Activated CD8-positive, alpha-beta memory T cell treated with anti-CD3 and anti-CD28 coated beads, Interleukin-2, amount 50 U/mL, for 24 hours (primary cell): ENCODE data around the gene PPP1R9A.

Source experiments
- DNase-seq: peaks from one replicate; pipeline ENCODE4 v3.0.0-alpha.2; 2020; ENCODE audit errors: extremely low read depth

The PPP1R9A gene

DNA sequence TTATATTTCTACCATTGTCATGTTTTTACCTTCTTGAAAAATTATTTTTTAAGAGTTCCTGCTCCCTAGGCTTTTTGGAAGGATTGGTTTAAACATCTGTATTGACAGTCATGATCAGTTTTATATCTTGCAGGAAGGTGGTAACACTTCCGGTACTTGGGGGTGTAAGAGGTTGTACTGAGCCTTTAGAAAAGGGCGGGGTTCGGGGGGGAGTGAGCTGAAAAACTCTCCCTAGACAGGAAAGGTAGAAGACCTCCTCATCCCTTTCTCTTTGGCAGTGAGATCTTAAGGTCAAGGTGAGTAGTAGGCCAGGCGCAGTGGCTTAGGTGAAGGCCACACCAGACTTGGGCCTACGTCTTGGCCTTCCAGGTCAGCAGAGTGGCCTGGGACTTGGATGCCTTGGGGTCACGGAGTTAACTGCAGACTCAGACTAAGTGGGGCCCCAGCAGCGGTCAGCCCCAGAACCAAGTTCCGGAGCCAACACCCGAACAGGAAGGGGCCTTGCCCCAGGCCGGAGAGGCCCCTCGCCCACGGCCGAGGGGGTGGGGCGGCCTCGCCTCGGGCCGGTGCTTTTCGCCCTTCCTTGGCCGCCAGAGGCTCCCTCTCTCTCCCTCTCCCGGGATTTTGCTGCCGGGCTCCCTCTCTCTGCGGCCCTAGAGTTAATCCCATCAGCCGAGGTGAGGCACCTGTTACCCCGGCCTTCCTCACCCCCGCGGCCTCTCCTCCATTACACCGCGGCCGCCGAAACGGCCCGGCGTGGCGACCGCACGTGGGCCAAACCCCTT lies at the start of gene PPP1R9A:
PPP1R9A (plus strand) TSS at position 569 of the 785 bp plus-strand sequence. CDS start 2,520 bp downstream, outside the sequence.
- DNase-seq, result no peak

DNA sequence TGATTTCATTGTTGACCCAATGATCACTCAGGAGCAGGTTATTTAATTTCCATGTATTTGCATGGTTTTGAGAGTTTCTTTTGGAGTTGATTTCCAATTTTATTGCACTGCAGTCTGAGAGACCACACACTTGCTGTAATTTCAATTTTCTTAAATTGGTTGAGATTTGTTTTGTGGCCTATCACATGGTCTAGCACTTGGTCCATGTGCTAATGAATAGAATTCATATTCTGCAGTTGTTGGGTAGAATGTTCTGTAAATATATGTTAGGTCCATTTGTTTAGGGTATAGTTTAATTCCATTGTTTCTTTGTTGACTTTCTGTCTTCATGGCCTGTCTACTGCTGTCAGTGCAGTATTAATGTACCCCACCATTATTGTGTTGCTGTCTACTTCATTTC lies 36.3 kb upstream of the PPP1R9A start:
- DNase-seq, result no peak

DNA sequence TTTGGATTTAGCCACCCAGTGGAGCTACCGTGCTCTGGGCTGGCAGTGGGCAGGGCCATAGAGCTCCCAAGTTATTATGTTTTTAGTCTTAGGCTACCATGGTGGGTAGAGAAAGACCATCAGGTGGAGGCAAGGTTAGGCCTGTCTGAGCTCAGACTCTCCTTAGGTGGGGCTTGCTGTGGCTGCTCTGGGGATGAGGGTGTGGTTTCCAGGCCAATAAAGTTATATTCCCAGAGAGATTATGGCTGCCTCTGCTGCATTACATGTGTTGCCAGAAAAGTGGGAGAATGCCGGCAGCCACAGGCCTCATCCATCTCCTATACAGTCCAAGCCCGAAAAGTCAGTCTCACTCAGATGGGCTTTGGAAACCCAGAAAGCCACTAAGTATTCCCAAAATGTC lies 34.2 kb upstream of the PPP1R9A start:
- no peak for DNase-seq

DNA sequence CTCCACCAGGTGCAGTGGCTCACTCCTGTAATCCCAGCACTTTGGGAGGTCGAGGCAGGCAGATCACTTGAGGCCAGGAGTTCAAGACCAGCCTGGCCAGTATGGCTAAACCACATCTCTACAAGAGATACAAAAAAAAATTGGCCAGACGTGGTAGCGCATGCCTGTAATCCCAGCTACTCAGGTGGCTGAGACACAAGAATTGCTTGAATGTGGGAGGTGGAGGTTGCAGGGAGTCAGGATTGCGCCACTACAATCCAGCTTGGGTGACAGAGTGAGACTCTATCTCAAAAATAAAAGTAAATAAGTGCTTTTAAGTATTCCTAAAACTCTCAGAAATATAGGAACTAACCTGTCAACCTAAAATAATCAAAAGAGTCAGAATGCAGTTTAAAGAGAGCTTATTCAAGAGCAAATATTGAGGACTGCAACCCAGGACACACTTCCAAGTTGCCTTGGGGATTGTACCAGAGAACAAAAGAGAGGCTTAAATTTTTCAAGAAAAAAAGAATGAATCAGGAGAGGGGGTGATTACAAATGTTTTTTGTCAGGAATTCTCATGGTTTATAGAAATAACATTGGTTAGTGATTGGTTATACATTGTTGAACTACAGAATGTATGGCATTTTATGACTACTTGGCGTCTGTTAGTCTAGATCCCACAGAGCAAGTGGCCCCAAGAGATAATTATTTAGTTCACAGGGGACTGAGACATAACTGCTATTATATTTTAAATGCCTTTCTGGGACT lies 33.2 kb upstream of the PPP1R9A start:
- DNase-seq, result no peak

DNA sequence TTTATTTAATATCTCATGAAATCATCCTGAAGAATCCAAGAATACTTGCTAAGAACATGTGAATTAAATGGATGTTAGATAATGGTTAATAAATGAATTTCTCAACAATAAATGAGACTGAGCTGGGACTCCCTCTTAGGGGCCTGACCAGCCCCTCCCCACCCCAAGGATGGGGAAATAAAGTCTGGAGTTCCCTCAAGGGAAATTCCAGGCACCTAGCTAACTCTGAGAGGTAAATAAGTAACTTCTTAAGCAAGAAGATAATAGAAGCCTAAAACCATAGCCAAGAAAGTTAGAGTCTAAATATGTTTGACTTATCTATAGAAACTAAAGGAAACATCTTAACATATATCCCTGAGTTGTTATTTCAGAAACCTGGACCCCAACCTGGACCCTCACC lies 32.2 kb upstream of the PPP1R9A start:
- no peak for DNase-seq

DNA sequence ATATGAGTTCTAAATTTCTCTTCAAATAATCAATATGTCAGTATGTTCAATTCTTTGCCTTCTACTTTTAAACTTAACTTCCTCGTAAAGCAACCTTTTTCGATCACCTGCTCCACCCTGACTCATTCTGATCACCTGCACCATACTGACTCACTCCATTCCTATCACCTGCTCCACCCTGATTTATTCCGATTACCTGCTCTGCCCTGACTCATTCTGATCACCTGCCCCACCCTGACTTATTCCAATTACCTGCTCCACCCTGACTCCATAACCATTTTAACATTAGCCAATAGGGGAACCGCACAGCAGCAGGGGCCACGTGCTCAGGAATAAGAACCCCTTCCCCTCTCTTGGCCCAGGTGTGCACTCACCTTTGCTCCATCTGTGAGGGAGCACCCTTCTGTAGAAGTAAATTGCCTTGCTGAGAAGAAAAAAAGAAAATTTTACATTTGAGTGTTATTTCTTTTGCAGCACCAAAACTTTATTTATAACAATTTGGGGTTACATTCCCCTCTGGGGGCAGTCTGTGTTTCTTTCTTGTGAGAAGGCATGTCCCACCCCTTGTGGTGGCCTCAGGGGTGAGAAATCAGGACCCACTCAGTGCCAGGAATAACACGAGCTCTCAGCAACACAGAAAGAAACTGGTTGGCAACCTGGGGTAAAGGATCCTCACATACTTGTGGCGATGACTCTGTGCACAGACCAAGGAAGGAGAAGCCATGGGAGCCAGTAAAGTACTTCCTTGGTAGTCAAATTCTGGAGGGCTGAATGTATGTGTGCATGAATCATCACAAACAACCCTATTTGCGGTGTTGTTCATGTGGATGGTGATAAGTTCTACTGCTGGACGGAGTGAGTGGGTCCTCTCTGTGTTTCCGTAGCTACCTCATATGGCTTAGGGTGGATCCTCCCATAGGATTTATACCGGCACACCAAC lies 29.4 kb upstream of the PPP1R9A start:
- DNase-seq, result no peak

DNA sequence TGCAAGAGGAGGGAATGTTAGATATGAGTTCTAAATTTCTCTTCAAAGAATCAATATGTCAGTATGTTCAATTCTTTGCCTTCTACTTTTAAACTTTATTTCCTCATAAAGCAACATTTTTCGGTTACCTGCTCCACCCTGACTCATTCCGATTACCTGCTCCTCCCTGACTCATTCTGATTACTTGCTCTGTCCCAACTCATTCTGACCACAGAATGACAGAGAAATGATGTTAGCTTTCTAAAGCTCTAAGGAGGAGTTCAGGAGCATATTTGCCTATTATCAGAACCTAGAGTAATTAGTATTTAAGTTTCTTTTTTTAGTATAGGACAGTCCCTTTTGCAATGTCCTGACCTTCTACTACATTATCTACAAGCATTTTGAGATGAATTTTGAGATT lies 24.5 kb upstream of the PPP1R9A start:
- DNase-seq, result no peak

DNA sequence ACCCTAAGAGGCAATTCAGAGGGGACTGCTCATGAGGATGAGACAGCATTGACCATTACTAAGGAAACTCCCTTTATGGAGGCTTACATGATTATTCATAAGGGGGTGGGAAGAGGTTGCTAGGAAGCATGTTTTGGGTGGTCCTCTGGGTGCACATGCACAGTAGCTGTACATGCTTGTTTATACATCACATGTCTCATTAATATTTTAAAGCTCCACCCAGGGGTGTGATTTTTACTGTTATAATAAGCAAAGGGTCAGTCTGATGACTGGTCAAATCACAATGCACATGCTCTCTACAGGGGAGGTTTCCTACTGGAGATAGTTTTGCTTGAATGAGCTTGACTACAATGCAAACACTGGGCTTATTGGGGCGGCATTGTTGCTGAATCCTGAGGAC lies 23.8 kb upstream of the PPP1R9A start:
- DNase-seq, result no peak

DNA sequence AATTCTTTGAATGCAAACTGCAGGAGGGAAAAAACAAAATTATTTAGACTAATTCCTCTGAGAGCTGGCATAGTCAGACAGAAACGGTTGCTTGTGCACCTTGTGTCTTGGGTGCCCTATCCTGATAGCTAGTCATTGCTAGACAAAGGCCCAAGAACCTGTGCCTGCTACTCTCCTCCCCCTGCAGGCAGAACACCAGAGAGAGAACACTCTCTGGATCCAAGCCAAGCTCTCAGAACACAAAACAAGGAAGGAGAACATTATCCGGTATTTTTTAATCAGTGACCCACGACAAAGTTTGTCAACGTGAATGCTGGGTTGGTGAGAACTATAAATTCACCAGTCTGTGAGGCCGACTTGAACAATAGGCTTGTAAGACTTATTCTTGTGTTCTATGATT lies 18.8 kb upstream of the PPP1R9A start:
- no peak for DNase-seq

DNA sequence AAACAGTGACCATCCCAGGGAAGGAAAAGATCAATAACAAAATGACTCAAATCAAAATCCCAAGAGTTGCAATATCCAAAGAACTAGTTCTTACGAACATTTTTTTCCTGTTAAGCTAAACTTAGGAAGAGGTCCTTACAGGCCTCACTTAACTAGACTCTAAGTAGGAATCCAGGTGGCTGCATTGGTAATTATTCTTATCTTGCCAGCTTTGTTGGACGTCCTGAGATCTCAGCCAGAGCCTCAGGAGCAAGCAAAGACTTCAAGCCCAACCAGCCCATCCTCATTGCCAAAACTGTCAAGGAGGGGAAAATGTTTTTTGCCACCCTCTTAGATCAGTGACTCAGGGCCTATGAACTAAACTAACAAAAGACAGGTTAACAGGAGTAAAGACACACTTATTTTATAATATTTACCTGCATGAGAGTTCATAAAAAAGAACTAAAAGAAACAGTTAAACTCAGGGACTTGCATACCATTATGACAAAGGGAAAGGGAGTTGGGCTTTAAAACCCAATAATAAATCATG lies 18.3 kb upstream of the PPP1R9A start:
- DNase-seq, result no peak

DNA sequence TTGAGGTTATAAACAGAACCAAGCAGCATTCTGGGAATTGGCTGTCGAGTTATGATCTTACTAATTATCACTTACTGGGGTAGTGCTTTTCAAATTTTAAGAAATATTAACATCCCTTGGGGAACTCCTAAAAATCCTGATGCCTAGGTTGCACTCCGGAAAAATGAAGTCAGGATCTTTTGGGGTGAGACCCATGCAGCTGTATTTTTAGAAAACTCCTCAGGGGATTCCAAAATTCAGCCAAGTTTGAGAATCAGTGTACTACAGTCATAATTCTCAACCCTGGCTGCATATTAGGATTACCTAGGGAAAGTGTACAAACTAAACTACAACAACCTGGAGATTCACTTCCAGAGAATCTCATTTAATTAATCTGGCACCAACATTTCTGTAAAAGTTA lies 17.2 kb upstream of the PPP1R9A start:
- DNase-seq, result no peak

DNA sequence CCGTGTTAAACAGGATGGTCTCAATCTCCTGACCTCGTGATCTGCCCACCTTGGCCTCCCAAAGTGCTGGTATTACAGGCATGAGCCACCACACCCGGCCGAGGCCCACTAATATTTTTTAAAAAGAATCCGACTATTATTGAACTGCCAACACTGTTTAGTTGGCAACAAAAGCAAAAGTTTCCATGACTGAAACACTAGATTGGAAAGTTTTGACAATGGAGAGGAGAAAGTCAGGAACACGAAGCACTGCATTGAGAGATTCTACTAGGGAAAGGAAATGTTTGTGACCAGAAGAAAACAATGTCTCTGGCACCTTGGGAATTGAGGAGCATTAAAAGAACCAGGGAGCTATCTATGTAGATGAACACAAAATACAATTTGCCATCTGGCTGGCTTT lies 13.7 kb upstream of the PPP1R9A start:
- no peak for DNase-seq

DNA sequence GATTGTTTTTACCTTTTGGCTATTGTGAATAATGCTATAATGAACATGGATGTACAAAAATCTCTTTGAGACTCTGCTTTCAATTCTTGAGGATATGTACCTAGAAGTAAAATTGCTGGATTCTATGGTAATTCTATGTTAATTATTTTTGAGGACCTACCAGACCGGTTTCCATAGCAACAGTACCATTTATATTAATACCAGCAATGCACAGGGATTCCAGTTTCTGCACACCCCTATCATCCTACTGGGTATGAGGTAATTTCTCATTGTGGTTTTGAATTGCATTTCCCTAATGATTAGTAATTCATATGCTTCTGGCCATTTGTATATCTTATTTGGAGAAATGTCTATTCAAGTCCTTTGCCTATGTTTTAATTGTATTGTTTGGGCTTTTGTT lies 9.9 kb upstream of the PPP1R9A start:
- DNase-seq, result no peak

DNA sequence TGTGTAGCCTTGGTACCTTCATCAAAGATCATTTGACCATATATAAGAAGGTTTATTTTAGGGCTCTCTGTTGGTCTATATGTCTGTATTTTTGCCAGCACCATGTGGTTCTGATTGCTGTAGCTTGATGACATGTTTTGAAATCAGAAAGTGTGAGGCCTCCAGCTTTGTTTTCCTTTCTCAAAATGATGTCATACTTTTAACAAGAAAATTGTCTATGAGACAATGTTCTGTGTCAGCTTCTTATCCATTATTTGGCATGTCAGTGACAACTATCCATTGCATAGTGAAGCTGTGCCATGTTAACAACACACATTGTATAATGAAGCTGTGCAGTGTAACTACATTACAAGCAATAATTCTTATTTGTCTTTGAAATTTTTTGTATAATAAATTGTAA lies 9.1 kb upstream of the PPP1R9A start:
- DNase-seq, result no peak

DNA sequence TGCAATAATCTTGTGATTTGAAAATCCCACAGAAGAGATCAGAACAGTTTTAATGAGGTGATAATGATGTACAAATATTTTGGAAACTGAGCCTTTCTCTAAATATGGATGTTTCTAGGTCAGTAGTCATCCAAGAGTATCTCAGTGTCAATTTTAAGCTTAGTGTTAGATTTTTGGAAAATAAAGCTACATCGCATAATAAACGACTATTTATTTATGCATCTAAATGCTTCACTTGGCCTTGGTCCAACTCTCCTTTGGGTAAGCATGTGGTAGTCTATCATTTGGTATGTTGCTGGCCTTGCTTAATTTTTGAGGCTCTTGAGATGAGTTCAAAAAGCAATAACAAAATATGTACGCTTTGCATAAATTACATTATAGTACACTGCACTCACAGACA lies 5.4 kb upstream of the PPP1R9A start:
- DNase-seq, result no peak

DNA sequence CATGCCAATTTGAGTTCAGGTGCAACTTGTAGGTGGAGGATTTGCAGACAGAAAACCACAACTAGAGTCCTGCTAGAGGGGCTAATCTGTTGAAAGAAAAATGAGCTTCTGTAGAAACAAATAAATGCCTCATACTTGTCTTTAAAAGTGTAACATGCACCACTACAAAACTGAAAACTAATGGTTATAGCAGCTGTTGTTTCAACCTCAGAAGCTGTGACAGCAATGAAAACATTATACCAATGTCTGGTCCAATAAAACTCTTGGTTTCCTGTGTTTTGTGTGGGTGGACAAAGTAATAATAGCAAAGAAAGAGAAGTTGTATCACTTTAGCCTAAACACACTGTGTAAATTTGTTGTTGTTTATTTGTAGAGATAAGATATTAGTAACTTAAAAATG lies 3.4 kb upstream of the PPP1R9A start:
- DNase-seq, result no peak

DNA sequence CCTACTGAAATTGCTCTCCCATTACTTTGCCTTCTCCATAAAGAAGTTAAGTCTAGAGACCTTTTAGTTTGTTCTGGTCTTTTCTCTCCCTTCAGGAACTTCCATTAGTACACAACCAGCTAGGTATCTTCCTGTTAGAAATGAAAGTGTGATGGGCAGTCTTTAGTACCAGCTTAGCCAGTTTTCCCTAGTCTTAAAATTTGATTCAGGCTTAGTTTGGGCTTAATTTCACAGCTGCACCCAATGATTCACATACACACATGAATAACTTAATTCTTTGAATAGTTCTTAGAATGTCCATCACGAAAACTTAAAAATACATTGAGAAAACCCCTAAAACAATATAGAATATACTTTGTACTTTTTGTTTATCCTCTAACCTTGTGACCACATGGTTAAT lies 2.4 kb upstream of the PPP1R9A start:
- no peak for DNase-seq

DNA sequence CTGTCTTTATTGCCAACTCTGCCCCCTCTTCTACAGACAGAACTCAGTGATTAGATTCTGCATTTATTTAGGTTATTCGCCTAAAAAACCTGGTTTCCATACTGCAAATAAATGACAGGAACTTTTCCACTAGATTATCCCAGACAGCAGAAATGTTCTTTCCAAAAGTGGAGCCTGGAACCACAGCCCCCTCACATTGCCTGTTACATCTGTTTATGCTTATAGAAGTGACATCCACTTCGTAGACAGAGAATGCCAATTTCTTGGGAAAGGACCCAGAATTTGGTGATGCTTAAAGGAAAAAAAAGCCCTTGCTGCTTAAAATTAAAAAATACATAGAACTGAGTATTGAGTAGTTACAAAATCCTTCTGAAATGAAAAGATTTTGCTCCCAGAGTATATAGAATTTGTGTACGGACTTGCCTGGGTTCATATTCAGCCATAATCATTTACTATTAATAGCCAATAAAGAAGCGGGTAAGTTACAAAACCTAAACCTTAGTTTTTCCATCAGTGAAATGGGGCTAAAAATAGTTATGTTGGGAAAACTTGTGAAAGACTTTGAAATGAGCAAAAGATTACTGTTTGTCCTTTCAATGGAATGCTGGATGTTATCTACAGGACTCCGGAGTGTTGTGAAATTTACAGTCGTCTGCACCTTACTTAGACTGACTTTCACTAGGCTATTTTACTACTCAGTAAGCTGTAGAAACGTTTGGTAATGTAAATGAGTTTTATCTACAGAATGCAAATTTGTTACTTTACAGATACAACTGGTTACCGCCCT lies 1.1 kb upstream of the PPP1R9A start:
- no peak for DNase-seq

DNA sequence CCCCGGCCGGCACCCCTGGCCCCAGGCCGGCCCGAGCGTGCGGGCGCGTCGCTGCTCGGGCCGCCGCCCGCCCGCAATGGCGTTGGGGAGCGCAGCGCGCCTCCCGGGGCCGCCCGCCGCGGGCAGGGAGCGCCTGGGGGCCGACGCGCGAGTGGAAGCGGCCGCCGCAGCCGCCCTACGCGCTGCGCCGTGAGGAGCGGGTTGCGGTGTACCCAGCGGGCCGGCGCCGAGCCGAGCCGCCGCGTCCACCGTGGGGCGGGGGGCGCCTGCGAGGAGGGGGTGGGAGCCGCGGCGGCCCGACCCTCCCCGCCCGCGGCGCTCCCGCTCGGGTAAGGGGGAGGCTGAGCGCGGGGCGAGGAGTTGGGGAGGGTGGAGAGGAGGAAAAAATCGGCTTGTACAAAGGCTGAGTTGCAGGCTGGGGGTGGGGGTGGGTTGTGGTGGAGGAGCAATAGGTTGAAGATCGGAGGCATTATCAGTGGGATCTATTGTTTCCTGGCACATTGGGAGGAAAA lies 473 bp downstream of the PPP1R9A start:
- DNase-seq, result no peak

DNA sequence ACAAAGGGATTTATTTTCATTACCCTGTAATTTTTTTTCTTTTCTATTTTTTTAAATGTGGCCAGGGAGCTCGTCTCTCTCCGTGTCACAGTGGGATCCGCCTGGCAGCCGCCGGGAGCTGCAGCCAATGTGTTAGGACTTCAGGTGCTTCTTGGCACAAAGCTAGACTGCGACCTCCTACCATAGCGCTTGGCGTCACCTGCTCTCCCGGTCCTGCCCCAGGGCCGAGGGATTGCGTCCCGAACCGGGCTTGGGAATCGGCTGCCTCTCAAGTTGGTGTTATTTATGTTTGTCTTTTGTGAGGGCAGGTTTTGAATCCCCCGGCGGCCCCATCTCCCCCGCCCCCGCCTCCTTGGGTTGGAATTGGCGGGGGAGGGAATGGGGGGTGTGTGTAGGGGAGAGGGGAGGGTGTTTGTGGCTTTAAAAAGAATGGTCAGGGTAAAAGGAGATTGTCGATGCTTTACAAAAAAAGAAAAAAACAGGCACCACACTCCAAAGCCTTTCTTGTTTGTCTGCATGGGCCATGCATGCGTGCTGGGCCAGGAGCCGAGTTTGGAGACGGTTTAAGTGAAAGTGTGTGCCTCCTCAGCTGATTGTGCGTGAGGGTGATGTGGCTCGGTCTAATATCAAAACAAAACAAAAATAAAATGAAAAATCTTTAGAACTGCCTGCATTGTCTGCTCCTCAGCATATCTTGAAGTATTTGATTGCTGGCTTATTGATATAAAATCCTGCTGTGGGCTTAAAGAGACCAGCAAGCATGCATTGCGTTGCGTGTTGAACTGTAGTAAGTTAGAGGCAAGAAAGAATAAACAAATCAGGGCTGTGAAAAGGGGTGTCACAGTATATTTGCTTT lies 1.2 kb downstream of the PPP1R9A start:
- no peak for DNase-seq
